ENCODE measurements around the gene SLC6A5. TPM values are rescaled to one million over a fixed set of nuclear protein-coding genes. Genes with fewer than 3 reads are reported as not detected.

SLC6A5 gene
- total and polyA plus RNA-seq, 9 of the 15 experiments (the other 6 are each of a cell fraction or from before 2014, with no cell fraction given) = 0.08 TPM; not detected in 8

GRCh38 chr11:20672575-20672974 lies 73.2 kb downstream of the SLC6A5 start (continued):
- TF ChIP-seq ZNF668 (CRISPR knock-in tag; IDR thresholded peaks at IDR 0.05) (no peak), ZNF551 (CRISPR knock-in tag; IDR thresholded peaks at IDR 0.05) (no peak), ATF3 (IDR thresholded peaks at IDR 0.05) (no peak), ATF3 (CRISPR knock-in tag; conservative IDR thresholded peaks at IDR 0.05) (no peak), CAMTA2 (CRISPR knock-in tag; conservative IDR thresholded peaks at IDR 0.05) (no peak), NELFE (IDR thresholded peaks at IDR 0.05; ENCODE audit: insufficient read depth, insufficient read length) (no peak), ZNF23 (CRISPR knock-in tag; IDR thresholded peaks at IDR 0.05) (no peak), CEBPG (CRISPR knock-in tag; IDR thresholded peaks at IDR 0.05) (no peak), CEBPG (tag; conservative IDR thresholded peaks at IDR 0.05 in 1 of 2, IDR thresholded peaks at IDR 0.05 in 1 of 2) (no peak), DPF2 (IDR thresholded peaks at IDR 0.05) (no peak)

- CTCF ChIA-PET (ENCODE audit: low intra/inter-chr PET ratio) = no interaction called here
- intact Hi-C loops (cut with micrococcal nuclease) (no loop called here), in situ Hi-C loops (cut with MboI) (no loop called here)
These were observed 77.2 kb downstream of the SLC6A5 start for GRCh38 chr11:20676658-20677057.

More at GRCh38 chr11:20676658-20677057, 77.2 kb downstream of the SLC6A5 start:
- TF ChIP-seq TAF1 (IDR thresholded peaks at IDR 0.05; ENCODE audit: control insufficient read depth, extremely low read depth, insufficient read depth, low read length, severe bottlenecking) (no peak), LCOR (CRISPR knock-in tag; IDR thresholded peaks at IDR 0.05) (no peak), TEAD2 (tag; IDR thresholded peaks at IDR 0.05) (no peak)
- no peaks in the 10 kb centered on the region for H4K20me1 ChIP-seq (replicated peaks; ENCODE audit: control insufficient read depth, insufficient read depth, low read length)
- BruUV-seq (replicated peaks) = no TSS peak
- H3K36me3 ChIP-seq (ENCODE audit: control insufficient read depth, insufficient read depth, low read length) = no peaks in the 10 kb centered on the region
- POLR2A ChIA-PET = interaction anchor here (0.6 kb wide), 1 partner anchor 1385 kb away, joined by 3 read pairs; no protein-coding TSS in a partner anchor
- H3K27ac ChIP-seq (ENCODE audit: extremely low read depth, low read depth, low read length) = no peak overlapping the region
- H3K4me3 ChIP-seq = no peak overlapping the region
- no peaks in the 10 kb centered on the region for H3K79me2 ChIP-seq (ENCODE audit: control insufficient read depth, insufficient read depth, low read length)
- no peak overlapping the region for H2AFZ ChIP-seq (ENCODE audit: low read depth, low read length)
- H3K4me1 ChIP-seq (replicated peaks in 1 of 2; ENCODE audit: control insufficient read depth in 2 of 2, insufficient read depth in 2 of 2, low read length in 2 of 2) = no peaks in the 10 kb centered on the region
- DNase-seq (ENCODE audit: extremely low read depth in 1 of 4, low spot score in 3 of 4) = no peak
- ATAC-seq = no peak
- no peaks in the 10 kb centered on the region for H3K27me3 ChIP-seq (ENCODE audit: control insufficient read depth in 2 of 2, insufficient read depth in 2 of 2, low read length in 2 of 2)
- H3K9ac ChIP-seq (ENCODE audit: insufficient read depth in 1 of 2, low read depth in 2 of 2, low read length in 2 of 2) = no peak overlapping the region
- H3K9me3 ChIP-seq (replicated peaks; ENCODE audit: control insufficient read depth, insufficient read depth, low read depth, low read length) = no peaks in the 10 kb centered on the region
- no peak for FAIRE-seq
- H3K9me1 ChIP-seq (ENCODE audit: control insufficient read depth, insufficient read depth, low read length) = no peaks in the 10 kb centered on the region
- no peak overlapping the region for H3K4me2 ChIP-seq (ENCODE audit: insufficient read depth, low read length)
- WGBS (ENCODE audit: insufficient coverage, low coverage, missing lambda C conversion rate) = 0% methylated on average over 2 of the region's 2 CpGs

Data from K562 (cell line).